ENCODE data around the gene SLC2A13. TPM values are rescaled to one million over a fixed set of nuclear protein-coding genes. Genes with fewer than 3 reads are reported as not detected.

Gene SLC2A13
- polyA plus RNA-seq, 3 donors: 2.2 to 2.9 (median 2.5) TPM

DNA sequence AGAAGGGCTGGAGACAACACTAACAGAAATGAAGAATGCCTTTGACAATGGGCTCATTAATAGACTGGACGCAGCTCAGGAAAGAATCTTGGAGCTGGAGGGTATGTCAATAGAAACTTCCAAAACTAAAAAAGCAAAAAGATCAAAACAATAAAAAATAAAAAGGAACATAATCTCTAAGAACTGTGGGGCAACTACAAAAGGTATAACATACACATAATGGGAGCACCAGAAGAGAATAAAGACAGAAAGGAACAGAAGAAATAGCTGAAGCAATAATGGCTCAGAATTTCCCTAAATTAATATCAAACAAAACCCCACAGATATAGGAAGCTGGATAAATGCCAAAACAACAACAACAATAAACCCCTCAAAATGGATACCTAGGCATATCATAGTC is 362.2 kb downstream of the SLC2A13 start:
- H3K27ac Mint-ChIP-seq: no peak overlapping the region
- H3K27me3 ChIP-seq (ENCODE audit: control insufficient read depth in 2 of 2, insufficient read depth in 2 of 2, low read length in 2 of 2): no peaks in the 10 kb centered on the region
- WGBS (ENCODE audit: insufficient coverage): no CpG with 5 or more reads among the region's 1 CpG
- H4K20me1 ChIP-seq (ENCODE audit: insufficient read depth, low read length): no peaks in the 10 kb centered on the region
- DNase-seq: no peak
- TF ChIP-seq, protein P1, sequence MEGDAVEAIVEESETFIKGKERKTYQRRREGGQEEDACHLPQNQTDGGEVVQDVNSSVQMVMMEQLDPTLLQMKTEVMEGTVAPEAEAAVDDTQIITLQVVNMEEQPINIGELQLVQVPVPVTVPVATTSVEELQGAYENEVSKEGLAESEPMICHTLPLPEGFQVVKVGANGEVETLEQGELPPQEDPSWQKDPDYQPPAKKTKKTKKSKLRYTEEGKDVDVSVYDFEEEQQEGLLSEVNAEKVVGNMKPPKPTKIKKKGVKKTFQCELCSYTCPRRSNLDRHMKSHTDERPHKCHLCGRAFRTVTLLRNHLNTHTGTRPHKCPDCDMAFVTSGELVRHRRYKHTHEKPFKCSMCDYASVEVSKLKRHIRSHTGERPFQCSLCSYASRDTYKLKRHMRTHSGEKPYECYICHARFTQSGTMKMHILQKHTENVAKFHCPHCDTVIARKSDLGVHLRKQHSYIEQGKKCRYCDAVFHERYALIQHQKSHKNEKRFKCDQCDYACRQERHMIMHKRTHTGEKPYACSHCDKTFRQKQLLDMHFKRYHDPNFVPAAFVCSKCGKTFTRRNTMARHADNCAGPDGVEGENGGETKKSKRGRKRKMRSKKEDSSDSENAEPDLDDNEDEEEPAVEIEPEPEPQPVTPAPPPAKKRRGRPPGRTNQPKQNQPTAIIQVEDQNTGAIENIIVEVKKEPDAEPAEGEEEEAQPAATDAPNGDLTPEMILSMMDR (IDR thresholded peaks at IDR 0.05): no peak
- no peak overlapping the region for H3K4me3 Mint-ChIP-seq
- H3K9me3 Mint-ChIP-seq: peaks cover 6 to 17% (median 11%) of the 10 kb centered on the region in 7 donors
- H3K4me2 ChIP-seq (replicated peaks; ENCODE audit: extremely low read depth, low read length, poor library complexity, severe bottlenecking): no peak overlapping the region
- H3K9ac ChIP-seq (ENCODE audit: insufficient read depth, low read length, poor library complexity, severe bottlenecking): no peak overlapping the region
- no peak overlapping the region for H3K4me3 ChIP-seq (replicated peaks in 1 of 3; ENCODE audit: low read depth in 2 of 3, low read length in 3 of 3)
- H3K36me3 Mint-ChIP-seq: no peaks in the 10 kb centered on the region
- peaks cover 4 to 11% of the 10 kb centered on the region in 2 donors for H3K9me3 ChIP-seq (replicated peaks in 1 of 2; ENCODE audit: control insufficient read depth in 1 of 2, insufficient read depth in 1 of 2, low read length in 2 of 2)
- no peak overlapping the region for H2AFZ ChIP-seq (ENCODE audit: insufficient read depth, low read depth, low read length, poor library complexity, severe bottlenecking)
- H3K27me3 Mint-ChIP-seq (ENCODE audit: low read depth in 3 of 3): peaks cover 0 to 1% (median 0%) of the 10 kb centered on the region in 3 donors
- H3K4me1 Mint-ChIP-seq: no peaks in the 10 kb centered on the region
- H3K36me3 ChIP-seq (replicated peaks in 1 of 2; ENCODE audit: control insufficient read depth in 1 of 2, insufficient read depth in 2 of 2, low read length in 2 of 2): no peaks in the 10 kb centered on the region
- H3K27ac ChIP-seq (ENCODE audit: low read depth in 1 of 2, low read length in 2 of 2): no peak overlapping the region
- intact Hi-C loops (cut with micrococcal nuclease): no loop called here
- no peaks in the 10 kb centered on the region for H3K4me1 ChIP-seq (ENCODE audit: control insufficient read depth in 1 of 2, insufficient read depth in 2 of 2, low read length in 2 of 2)
- no peaks in the 10 kb centered on the region for H3K79me2 ChIP-seq (ENCODE audit: insufficient read depth, low read length)

DNA sequence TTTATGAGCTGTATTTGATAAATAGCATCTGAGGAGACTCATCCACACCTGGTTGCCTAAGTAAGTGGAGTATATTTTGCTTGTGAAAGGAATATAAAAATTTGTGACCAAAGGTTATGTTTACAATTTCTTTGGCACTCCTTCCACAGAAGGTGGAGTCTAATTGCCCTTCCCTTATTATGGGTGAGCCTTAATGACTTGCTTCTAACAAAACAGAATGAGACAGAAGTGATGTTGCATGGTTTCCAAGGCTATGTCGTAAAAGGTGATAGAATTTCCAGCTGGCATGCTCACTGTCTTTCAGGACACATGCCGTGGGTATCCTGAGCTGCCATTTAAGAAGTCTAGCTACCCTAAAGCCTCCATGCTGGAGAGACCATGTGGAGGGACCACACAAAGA is 369.5 kb downstream of the SLC2A13 start:
- H3K4me1 Mint-ChIP-seq: no peaks in the 10 kb centered on the region
- no peaks in the 10 kb centered on the region for H4K20me1 ChIP-seq (ENCODE audit: insufficient read depth, low read length)
- WGBS (ENCODE audit: insufficient coverage): 95% methylated on average over 2 of the region's 2 CpGs
- TF ChIP-seq, protein P1 (IDR thresholded peaks at IDR 0.05): no peak
- H3K9me3 ChIP-seq (replicated peaks in 1 of 2; ENCODE audit: control insufficient read depth in 1 of 2, insufficient read depth in 1 of 2, low read length in 2 of 2): peaks cover 16 to 27% of the 10 kb centered on the region in 2 donors
- H3K4me3 Mint-ChIP-seq: no peak overlapping the region
- H2AFZ ChIP-seq (ENCODE audit: insufficient read depth, low read depth, low read length, poor library complexity, severe bottlenecking): no peak overlapping the region
- no peak overlapping the region for H3K27ac Mint-ChIP-seq
- H3K27ac ChIP-seq (ENCODE audit: low read depth in 1 of 2, low read length in 2 of 2): no peak overlapping the region
- H3K36me3 Mint-ChIP-seq: no peaks in the 10 kb centered on the region
- no peak overlapping the region for H3K4me2 ChIP-seq (replicated peaks; ENCODE audit: extremely low read depth, low read length, poor library complexity, severe bottlenecking)
- H3K79me2 ChIP-seq (ENCODE audit: insufficient read depth, low read length): no peaks in the 10 kb centered on the region
- H3K9ac ChIP-seq (ENCODE audit: insufficient read depth, low read length, poor library complexity, severe bottlenecking): no peak overlapping the region
- H3K4me1 ChIP-seq (ENCODE audit: control insufficient read depth in 1 of 2, insufficient read depth in 2 of 2, low read length in 2 of 2): no peaks in the 10 kb centered on the region
- H3K27me3 ChIP-seq (ENCODE audit: control insufficient read depth in 2 of 2, insufficient read depth in 2 of 2, low read length in 2 of 2): no peaks in the 10 kb centered on the region
- peaks cover 0 to 1% (median 0%) of the 10 kb centered on the region in 3 donors for H3K27me3 Mint-ChIP-seq (ENCODE audit: low read depth in 3 of 3)
- intact Hi-C loops (cut with micrococcal nuclease): no loop called here
- no peak overlapping the region for H3K4me3 ChIP-seq (replicated peaks in 1 of 3; ENCODE audit: low read depth in 2 of 3, low read length in 3 of 3)
- H3K36me3 ChIP-seq (replicated peaks in 1 of 2; ENCODE audit: control insufficient read depth in 1 of 2, insufficient read depth in 2 of 2, low read length in 2 of 2): no peaks in the 10 kb centered on the region
- H3K9me3 Mint-ChIP-seq: peaks cover 11 to 35% (median 18%) of the 10 kb centered on the region in 7 donors
- DNase-seq: no peak
